Fibroblast of villous mesenchyme (primary cell): ENCODE measurements around the gene PFDN1. TPM values are rescaled to one million over a fixed set of nuclear protein-coding genes. Genes with fewer than 3 reads are reported as not detected.

Experiments
- DNase-seq: peaks from one replicate; pipeline ENCODE4 v3.0.0-alpha.2; 2010; ENCODE audit warnings: low read depth
- H3K4me3 ChIP-seq: 2 replicates; pipeline ENCODE4 v1.5.1; 2011; ENCODE audit warnings: low read depth, mild to moderate bottlenecking, low read length
- CTCF ChIP-seq: IDR thresholded peaks from 2 replicates; pipeline ENCODE4 v1.5.1; 2012; ENCODE audit warnings: low read depth, mild to moderate bottlenecking, low read length; ENCODE audit not compliant: insufficient read depth
- total RNA-seq: library from RNA; depleted of rRNA; stranded (reverse); fragments of >200 nt; gene quantifications from 2 replicates; pipeline ENCODE4 v1.2.3, GENCODE V29; 2012

Gene PFDN1
- total RNA-seq, 1 donor, result 69.1 TPM

GRCh38 chr5:140197023-140197422, 105.9 kb downstream of the PFDN1 start:
- H3K4me3 ChIP-seq, result no peak overlapping the region
- TF ChIP-seq CTCF, result no peak
- DNase-seq, result no peak

GRCh38 chr5:140196115-140196814, 106.6 kb downstream of the PFDN1 start:
- no peak overlapping the region for H3K4me3 ChIP-seq
- TF ChIP-seq CTCF, result no peak
- DNase-seq, result no peak

Other genes starting within 250 kb of the PFDN1 start
- 20.0 and 26.3 TPM in 2 replicates for gene PURA, start 189.0 kb downstream of the PFDN1 start, total RNA-seq
- gene IGIP, start 177.2 kb downstream of the PFDN1 start, total RNA-seq, result 6.4 and 7.8 TPM in 2 replicates
- gene CYSTM1, start 127.9 kb downstream of the PFDN1 start, total RNA-seq, result 9.5 and 15.8 TPM in 2 replicates
- gene HBEGF, start 43.5 kb upstream of the PFDN1 start, total RNA-seq, result 7.4 and 9.5 TPM in 2 replicates
- gene SLC4A9, start 57.1 kb upstream of the PFDN1 start, total RNA-seq, result not detected in 2 replicates
- gene ANKHD1, start 98.7 kb upstream of the PFDN1 start, total RNA-seq, result 64.8 and 66.0 TPM in 2 replicates
- 0.32 and 0.86 TPM in 2 replicates for gene EIF4EBP3, start 244.6 kb upstream of the PFDN1 start, total RNA-seq